Endothelial cell of umbilical vein (primary cell): ENCODE results near the gene OR2C3. TPM values are rescaled to one million over a fixed set of nuclear protein-coding genes. Genes with fewer than 3 reads are reported as not detected.

Source experiments
- BruUV-seq: library from RNA; stranded (reverse); fragments of 400-500 nt; replicated peaks from 2 replicates; lab custom pipeline; 2021; lab: Mats Ljungman, UMichigan
- CTCF ChIA-PET: fragments of 300-600, 350-600 bp; sonication (Branson Sonifier 250); formaldehyde crosslinking; loops from one replicate; lab custom pipeline; 2021; ENCODE audit warnings: antibody characterized with exemption, inconsistent platforms; lab: Charles Lee
- POLR2A ChIA-PET: fragments of 300-600, 350-600 bp; sonication (Branson Sonifier 250); formaldehyde crosslinking; loops from one replicate; lab custom pipeline; 2021; ENCODE audit warnings: antibody characterized with exemption, inconsistent platforms; lab: Charles Lee
- DNase-seq: peaks from one replicate; pipeline ENCODE4 v3.0.0-alpha.2; 2011; ENCODE audit warnings: low read depth, low spot score
- FAIRE-seq: peaks from 2 replicates; lab custom pipeline; 2011; peaks lifted over from hg19 to GRCh38; lab: Jason Lieb, UNC
- H2AFZ ChIP-seq: 2 replicates; pipeline ENCODE4 v1.6.0; 2012; ENCODE audit warnings: low read depth, low read length, control low read depth, inconsistent platforms
- H3K27ac ChIP-seq: 2 replicates; pipeline ENCODE4 v1.5.1; 2011; ENCODE audit warnings: low read depth, mild to moderate bottlenecking, control low read depth, low read length, moderate library complexity; ENCODE audit not compliant: insufficient read depth
- H3K27me3 ChIP-seq, 2 experiments: 2 replicates each; pipeline versions ENCODE4 v1.6.0 to v1.6.1; 2011; ENCODE audit warnings: low read length in 2 of 2, mixed read lengths in 1 of 2; ENCODE audit not compliant: control insufficient read depth in 2 of 2, insufficient read depth in 2 of 2
- H3K36me3 ChIP-seq, 2 experiments: 2 replicates in 1 of 2; 3 replicates in 1 of 2; pipeline ENCODE4 v1.5.1; 2011; ENCODE audit warnings: low read length in 2 of 2, mild to moderate bottlenecking in 1 of 2, moderate library complexity in 1 of 2; ENCODE audit not compliant: control insufficient read depth in 2 of 2, insufficient read depth in 2 of 2; ENCODE audit errors: extremely low read depth in 1 of 2
- H3K4me1 ChIP-seq: 3 replicates; pipeline ENCODE4 v1.5.1; 2011; ENCODE audit warnings: mild to moderate bottlenecking, low read length; ENCODE audit not compliant: control insufficient read depth, insufficient read depth; ENCODE audit errors: extremely low read depth
- H3K4me2 ChIP-seq: 2 replicates; pipeline ENCODE4 v1.6.1; 2011; ENCODE audit warnings: low read length, control low read depth, mixed read lengths; ENCODE audit not compliant: insufficient read depth
- H3K4me3 ChIP-seq, 3 experiments: fragments of 200-600 bp in 1 of 3; sonication (generic), shearing (Covaris generic) in 1 of 3; replicated peaks in 1 of 3; 2 replicates each; pipeline ENCODE4 v1.5.1; 2011 to 2016; ENCODE audit warnings: control low read depth in 3 of 3, low read length in 3 of 3, mild to moderate bottlenecking in 2 of 3, inconsistent platforms in 1 of 3, low read depth in 1 of 3, moderate library complexity in 1 of 3; ENCODE audit not compliant: insufficient read depth in 1 of 3
- H3K79me2 ChIP-seq: 2 replicates; pipeline ENCODE4 v1.6.0; 2012; ENCODE audit warnings: low read length, inconsistent platforms; ENCODE audit not compliant: control insufficient read depth, insufficient read depth
- H3K9ac ChIP-seq: replicated peaks from 2 replicates; pipeline ENCODE3; 2011; ENCODE audit warnings: low read length, control low read depth; ENCODE audit not compliant: insufficient read depth; ENCODE audit errors: extremely low read depth
- H3K9me1 ChIP-seq: replicated peaks from 3 replicates; pipeline ENCODE4 v1.6.0; 2011; ENCODE audit warnings: mild to moderate bottlenecking, low read length; ENCODE audit not compliant: control insufficient read depth, insufficient read depth; ENCODE audit errors: extremely low read depth
- H3K9me3 ChIP-seq: replicated peaks from 2 replicates; pipeline ENCODE4 v1.5.1; 2012; ENCODE audit warnings: low read length, inconsistent platforms; ENCODE audit not compliant: control insufficient read depth, insufficient read depth
- H4K20me1 ChIP-seq: replicated peaks from 2 replicates; pipeline ENCODE3; 2011; ENCODE audit warnings: mild to moderate bottlenecking, low read length; ENCODE audit not compliant: control insufficient read depth, insufficient read depth; ENCODE audit errors: extremely low read depth
- CTCF ChIP-seq, 2 donors: IDR thresholded peaks; 1 replicate in 1 of 2; 2 replicates in 1 of 2; pipeline ENCODE4 v1.5.1; 2011; ENCODE audit warnings: low read length in 2 of 2, mild to moderate bottlenecking in 2 of 2, moderate library complexity in 2 of 2, control low read depth in 1 of 2, inconsistent platforms in 1 of 2, low read depth in 1 of 2; ENCODE audit not compliant: insufficient read depth in 1 of 2; ENCODE audit errors: extremely low read depth in 1 of 2
- EZH2 ChIP-seq: IDR thresholded peaks from 2 replicates; pipeline ENCODE4 v1.6.1; 2012; ENCODE audit warnings: borderline replicate concordance, low read depth, mild to moderate bottlenecking, moderate library complexity, low read length, inconsistent platforms; ENCODE audit not compliant: severe bottlenecking
- FOS ChIP-seq: IDR thresholded peaks from 2 replicates; pipeline ENCODE4 v1.6.1; 2011; ENCODE audit warnings: mild to moderate bottlenecking, low read length, moderate library complexity, borderline replicate concordance; ENCODE audit not compliant: insufficient read depth
- GATA2 ChIP-seq: IDR thresholded peaks from 2 replicates; pipeline ENCODE4 v1.7.0; 2011; ENCODE audit warnings: low read depth, mild to moderate bottlenecking, moderate library complexity, mixed read lengths, low read length; ENCODE audit not compliant: insufficient read length, insufficient read depth
- JUN ChIP-seq: IDR thresholded peaks from 2 replicates; pipeline ENCODE4 v1.6.1; 2011; ENCODE audit warnings: borderline replicate concordance, low read depth; ENCODE audit not compliant: insufficient read length, insufficient read depth
- MAX ChIP-seq: IDR thresholded peaks from 2 replicates; pipeline ENCODE4 v1.6.1; 2011; ENCODE audit not compliant: insufficient read depth, insufficient read length
- MYC ChIP-seq: IDR thresholded peaks from one replicate; pipeline ENCODE4 v1.6.1; 2011; ENCODE audit warnings: mild to moderate bottlenecking, low read depth, low read length
- POLR2A ChIP-seq: IDR thresholded peaks from 2 replicates; pipeline ENCODE4 v1.6.1; 2012; ENCODE audit warnings: low read depth, mild to moderate bottlenecking, control low read depth, low read length
- POLR2AphosphoS5 ChIP-seq: IDR thresholded peaks from 2 replicates; pipeline ENCODE4 v1.6.1; 2012; ENCODE audit warnings: low read depth, mild to moderate bottlenecking, control low read depth, low read length, moderate library complexity; ENCODE audit not compliant: insufficient read depth
- dilution Hi-C: fragments of 300-500 bp; cut with MboI; formaldehyde crosslinking; loops from one replicate; pipeline ENCODE4 v1.15.0; 2019; ENCODE audit warnings: low sequenced_read_pairs; ENCODE audit not compliant: extremely low pct_ligation_motif_present
- intact Hi-C: fragments of 100-400 bp; cut with micrococcal nuclease; formaldehyde crosslinking; loops from one replicate; pipeline ENCODE4 v1.10.0; 2022
- polyA plus RNA-seq, 4 experiments: library from polyadenylated mRNA; depleted of rRNA in 3 of 4; stranded (reverse) in 3 of 4; unstranded in 1 of 4; fragments of >200 nt; gene quantifications; 2 replicates each; pipeline versions ENCODE4 v1.2.1 to v1.2.3, GENCODE V29; 2011 to 2012; ENCODE audit warnings: missing spikeins in 1 of 4
- total RNA-seq: library from RNA; stranded (reverse); gene quantifications from 2 replicates; pipeline ENCODE4 v1.2.3, GENCODE V29; 2021

The OR2C3 gene
- total and polyA plus RNA-seq, 2 donors (not counting 3 experiments of a cell fraction or from before 2014, with no cell fraction given) = not detected

DNA sequence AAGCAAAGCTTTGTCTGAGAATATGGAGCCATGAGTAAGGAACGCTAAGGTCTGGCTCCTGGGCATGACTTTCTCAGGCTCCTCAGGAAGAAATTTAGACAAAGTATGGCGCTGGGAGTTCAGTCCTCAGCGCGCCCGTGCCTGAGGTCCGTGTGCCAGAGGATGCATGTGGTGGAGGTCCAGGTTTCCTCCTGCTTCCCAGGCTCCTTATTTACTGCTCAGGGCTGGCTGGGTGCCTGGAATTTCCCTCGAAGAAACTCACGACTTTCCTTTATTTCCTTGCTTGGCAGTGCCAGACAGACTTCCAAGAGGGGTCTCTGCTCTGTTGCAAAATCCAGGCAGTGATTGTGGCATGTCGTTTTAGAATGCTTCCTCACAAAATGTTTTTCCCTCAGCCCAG lies 26.0 kb upstream of the OR2C3 start:
- Histone ChIP-seq H3K9me3 (peaks cover 1% of the 10 kb centered on the region), H3K9me1 (no peaks in the 10 kb centered on the region), H3K4me1 (no peaks in the 10 kb centered on the region), H3K9ac (no peak overlapping the region), H2AFZ (no peak overlapping the region), H3K79me2 (no peaks in the 10 kb centered on the region), H3K4me2 (no peak overlapping the region), H3K27me3 (no peaks in the 10 kb centered on the region), H3K4me3 (no peak overlapping the region), H4K20me1 (no peaks in the 10 kb centered on the region), H3K27ac (no peak overlapping the region), H3K36me3 (no peaks in the 10 kb centered on the region)
- TF ChIP-seq JUN (no peak), GATA2 (no peak), FOS (no peak), MAX (no peak), CTCF (IDR thresholded peaks at IDR 0.05; ENCODE audit: extremely low read depth in 1 of 2, insufficient read depth in 1 of 2, low read depth in 1 of 2, low read length in 2 of 2) (no peak), MYC (no peak), POLR2AphosphoS5 (no peak), EZH2 (no peak), POLR2A (no peak)
- intact Hi-C loops = no loop called here
- dilution Hi-C loops = no loop called here
- FAIRE-seq (no peak), DNase-seq (no peak)
- ChIA-PET POLR2A (no interaction called here), CTCF (no interaction called here)
- no TSS peak for BruUV-seq
